Upper lobe of left lung (tissue), 6 donors: Measurements from ENCODE around the gene RIT2. TPM values are rescaled to one million over a fixed set of nuclear protein-coding genes. Genes with fewer than 3 reads are reported as not detected.

Experiments
- ATAC-seq, 2 donors: fragments of 200-7000 bp; cut with Tn5 transposase; one replicate each; pipeline ENCODE4 v1.9.1; 2022; ENCODE audit warnings: mild to moderate bottlenecking in 2 of 2, moderate library complexity in 2 of 2; ENCODE audit not compliant: low FRiP score in 2 of 2
- DNase-seq, 2 donors: peaks; one replicate each; pipeline ENCODE4 v3.0.0-alpha.2; 2019 to 2020
- H3K27ac ChIP-seq, 4 donors: fragments of 200-600 bp; sonication (generic); one replicate each; pipeline ENCODE4 v1.5.1; 2016 to 2019
- H3K27me3 ChIP-seq, 4 donors: fragments of 200-600 bp; sonication (generic); one replicate each; pipeline ENCODE4 v1.5.1; 2017 to 2019
- H3K36me3 ChIP-seq, 4 donors: fragments of 200-600 bp; sonication (generic); one replicate each; pipeline ENCODE4 v1.5.1; 2016 to 2019
- H3K4me1 ChIP-seq, 4 donors: fragments of 200-600 bp; sonication (generic); one replicate each; pipeline ENCODE4 v1.5.1; 2018 to 2019
- H3K4me3 ChIP-seq, 4 donors: fragments of 200-600 bp; sonication (generic); one replicate each; pipeline ENCODE4 v1.5.1; 2017 to 2019; ENCODE audit warnings: mild to moderate bottlenecking in 2 of 4, moderate library complexity in 1 of 4
- H3K9me3 ChIP-seq, 4 donors: fragments of 200-600 bp; sonication (generic); one replicate each; pipeline ENCODE4 v1.5.1; 2018 to 2019
- CTCF ChIP-seq, 6 experiments: fragments of 450-650 bp in 4 of 6; fragments of 200-600 bp in 2 of 6; sonication (generic) in 2 of 6; IDR thresholded peaks; one replicate each; pipeline ENCODE4 v1.5.1; 2016 to 2019; ENCODE audit warnings: antibody characterized with exemption in 6 of 6
- EP300 ChIP-seq, 4 donors: sonication (generic); formaldehyde crosslinking; IDR thresholded peaks; one replicate each; pipeline ENCODE4 v1.5.1; 2017; ENCODE audit warnings: antibody characterized with exemption in 4 of 4, control low read depth in 2 of 4
- POLR2A ChIP-seq, 4 donors: fragments of 450-650 bp; IDR thresholded peaks; one replicate each; pipeline ENCODE4 v1.5.1; 2016 to 2017; ENCODE audit warnings: antibody characterized with exemption in 4 of 4, mild to moderate bottlenecking in 2 of 4
- POLR2AphosphoS5 ChIP-seq, 2 donors: sonication (generic); formaldehyde crosslinking; IDR thresholded peaks; one replicate each; pipeline ENCODE4 v1.5.1; 2017; ENCODE audit warnings: antibody characterized with exemption in 2 of 2
- WGBS, 2 donors: methylation state at CpG; one replicate each; pipeline ENCODE4 v1.1.5; 2017 to 2018; 5-methylcytosine and 5-hydroxymethylcytosine counted together
- total RNA-seq, 6 donors: library from RNA; depleted of rRNA in 4 of 6; stranded (reverse); fragments of >200 nt in 4 of 6; gene quantifications; one replicate each; pipeline versions ENCODE4 v1.1.0 to v1.2.1, GENCODE V29; 2016 to 2021
- donor health status: DM: no; HTN: no; CAD: no; lungs with moderate emphysema.
- donor health status: DM: no; HTN: yes; CAD: no; lungs with severe emphysema.

RIT2 gene
- total RNA-seq, 6 donors from 2014 or later: not detected

GRCh38 chr18:42778445-42779042 lies 336.9 kb downstream of the RIT2 start:
- ATAC-seq: no peak
- Histone ChIP-seq H3K36me3 (no peaks in the 10 kb centered on the region), H3K27me3 (no peaks in the 10 kb centered on the region), H3K4me1 (no peaks in the 10 kb centered on the region), H3K27ac (no peak overlapping the region), H3K9me3 (no peaks in the 10 kb centered on the region), H3K4me3 (no peak overlapping the region)
- TF ChIP-seq POLR2A (IDR thresholded peaks at IDR 0.05) (no peak), CTCF (IDR thresholded peaks at IDR 0.05) (no peak), EP300 (IDR thresholded peaks at IDR 0.05) (no peak), POLR2AphosphoS5 (IDR thresholded peaks at IDR 0.05) (no peak)
- DNase-seq: no peak
- 69 to 77% methylated on average over 4 of the region's 4 CpGs for WGBS, 2 donors

- no peak for DNase-seq
These were observed 337.5 kb downstream of the RIT2 start for GRCh38 chr18:42778024-42778423.

GRCh38 chr18:42773870-42774269 lies 341.6 kb downstream of the RIT2 start:
- Histone ChIP-seq H3K4me1 (no peaks in the 10 kb centered on the region), H3K27ac (no peak overlapping the region), H3K27me3 (no peaks in the 10 kb centered on the region), H3K9me3 (no peaks in the 10 kb centered on the region), H3K4me3 (no peak overlapping the region), H3K36me3 (no peaks in the 10 kb centered on the region)
- ATAC-seq: no peak
- TF ChIP-seq EP300 (IDR thresholded peaks at IDR 0.05): no peak
- no peak for TF ChIP-seq POLR2AphosphoS5 (IDR thresholded peaks at IDR 0.05)
- DNase-seq: no peak
- 23% methylated on average over 1 of the region's 1 CpG for WGBS, 2 donors

More at GRCh38 chr18:42778024-42778423, 337.5 kb downstream of the RIT2 start:
- Histone ChIP-seq H3K4me3 (no peak overlapping the region), H3K4me1 (no peaks in the 10 kb centered on the region), H3K27ac (no peak overlapping the region), H3K27me3 (no peaks in the 10 kb centered on the region), H3K36me3 (no peaks in the 10 kb centered on the region), H3K9me3 (no peaks in the 10 kb centered on the region)
- no peak for ATAC-seq
- TF ChIP-seq EP300 (IDR thresholded peaks at IDR 0.05) (no peak), POLR2AphosphoS5 (IDR thresholded peaks at IDR 0.05) (no peak), CTCF (IDR thresholded peaks at IDR 0.05) (no peak), POLR2A (IDR thresholded peaks at IDR 0.05) (no peak)

GRCh38 chr18:42771936-42772335 lies 343.5 kb downstream of the RIT2 start:
- Histone ChIP-seq H3K4me3 (no peak overlapping the region), H3K27me3 (no peaks in the 10 kb centered on the region), H3K9me3 (no peaks in the 10 kb centered on the region), H3K27ac (no peak overlapping the region), H3K36me3 (no peaks in the 10 kb centered on the region), H3K4me1 (no peaks in the 10 kb centered on the region)
- TF ChIP-seq POLR2A (IDR thresholded peaks at IDR 0.05) (no peak), POLR2AphosphoS5 (IDR thresholded peaks at IDR 0.05) (no peak), CTCF (IDR thresholded peaks at IDR 0.05) (no peak), EP300 (IDR thresholded peaks at IDR 0.05) (no peak)
- no peak for ATAC-seq
- no peak for DNase-seq

- 19 to 36% methylated on average over 2 of the region's 2 CpGs for WGBS, 2 donors
- H3K4me1 ChIP-seq: no peaks in the 10 kb centered on the region
- H3K27ac ChIP-seq: no peak overlapping the region
- H3K27me3 ChIP-seq: no peaks in the 10 kb centered on the region
- ATAC-seq (no peak), DNase-seq (no peak)
- no peaks in the 10 kb centered on the region for H3K9me3 ChIP-seq
- no peak for TF ChIP-seq POLR2A (IDR thresholded peaks at IDR 0.05)
- no peak for TF ChIP-seq EP300 (IDR thresholded peaks at IDR 0.05)
- no peak for TF ChIP-seq POLR2AphosphoS5 (IDR thresholded peaks at IDR 0.05)
- H3K36me3 ChIP-seq: no peaks in the 10 kb centered on the region
- no peak overlapping the region for H3K4me3 ChIP-seq
These were observed 350.2 kb downstream of the RIT2 start for GRCh38 chr18:42765302-42765701.

- no peaks in the 10 kb centered on the region for H3K36me3 ChIP-seq
- no peak overlapping the region for H3K27ac ChIP-seq
- no peak for DNase-seq
- H3K4me1 ChIP-seq: no peaks in the 10 kb centered on the region
- TF ChIP-seq POLR2A (IDR thresholded peaks at IDR 0.05) (no peak), POLR2AphosphoS5 (IDR thresholded peaks at IDR 0.05) (no peak), CTCF (IDR thresholded peaks at IDR 0.05) (no peak), EP300 (IDR thresholded peaks at IDR 0.05) (no peak)
- WGBS, 2 donors: 60 to 63% methylated on average over 1 of the region's 1 CpG
- no peak for ATAC-seq
- no peaks in the 10 kb centered on the region for H3K27me3 ChIP-seq
- no peaks in the 10 kb centered on the region for H3K9me3 ChIP-seq
- no peak overlapping the region for H3K4me3 ChIP-seq
These were observed 355.2 kb downstream of the RIT2 start for GRCh38 chr18:42760290-42760689.
